LNCAP (cell line): Measurements from ENCODE around the gene ARMC8.

Source experiments
- TF ChIP-seq, protein P1 (sequence below): fragments of 450-650 bp; IDR thresholded peaks from 2 replicates; pipeline ENCODE4 v1.5.1; 2017; ENCODE audit warnings: mild to moderate bottlenecking

The ARMC8 gene

DNA sequence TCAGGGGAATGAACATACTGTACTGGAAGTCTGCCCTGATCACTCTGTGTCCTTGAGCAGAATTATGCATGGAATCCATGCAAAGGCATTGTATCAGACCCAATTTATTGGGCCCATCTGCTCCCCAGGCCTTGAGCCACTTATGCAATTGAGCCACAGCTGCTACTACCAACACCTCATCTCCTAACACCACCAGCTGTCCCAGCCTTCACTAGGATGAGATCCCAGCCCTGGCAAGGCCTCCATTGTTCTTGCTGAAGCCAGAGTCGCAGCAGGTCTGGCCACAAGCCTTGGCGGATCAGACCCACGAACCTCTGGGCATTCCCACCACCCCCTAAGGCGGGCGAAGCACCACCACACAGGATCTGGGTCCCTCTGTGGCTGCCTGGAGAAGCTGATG, 151.7 kb downstream of the ARMC8 start:
- TF ChIP-seq, protein P1, sequence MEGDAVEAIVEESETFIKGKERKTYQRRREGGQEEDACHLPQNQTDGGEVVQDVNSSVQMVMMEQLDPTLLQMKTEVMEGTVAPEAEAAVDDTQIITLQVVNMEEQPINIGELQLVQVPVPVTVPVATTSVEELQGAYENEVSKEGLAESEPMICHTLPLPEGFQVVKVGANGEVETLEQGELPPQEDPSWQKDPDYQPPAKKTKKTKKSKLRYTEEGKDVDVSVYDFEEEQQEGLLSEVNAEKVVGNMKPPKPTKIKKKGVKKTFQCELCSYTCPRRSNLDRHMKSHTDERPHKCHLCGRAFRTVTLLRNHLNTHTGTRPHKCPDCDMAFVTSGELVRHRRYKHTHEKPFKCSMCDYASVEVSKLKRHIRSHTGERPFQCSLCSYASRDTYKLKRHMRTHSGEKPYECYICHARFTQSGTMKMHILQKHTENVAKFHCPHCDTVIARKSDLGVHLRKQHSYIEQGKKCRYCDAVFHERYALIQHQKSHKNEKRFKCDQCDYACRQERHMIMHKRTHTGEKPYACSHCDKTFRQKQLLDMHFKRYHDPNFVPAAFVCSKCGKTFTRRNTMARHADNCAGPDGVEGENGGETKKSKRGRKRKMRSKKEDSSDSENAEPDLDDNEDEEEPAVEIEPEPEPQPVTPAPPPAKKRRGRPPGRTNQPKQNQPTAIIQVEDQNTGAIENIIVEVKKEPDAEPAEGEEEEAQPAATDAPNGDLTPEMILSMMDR, result no peak

- TF ChIP-seq, protein P1, result no peak
Observed at GRCh38 chr3:138340511-138340910, 153.4 kb downstream of the ARMC8 start.

DNA sequence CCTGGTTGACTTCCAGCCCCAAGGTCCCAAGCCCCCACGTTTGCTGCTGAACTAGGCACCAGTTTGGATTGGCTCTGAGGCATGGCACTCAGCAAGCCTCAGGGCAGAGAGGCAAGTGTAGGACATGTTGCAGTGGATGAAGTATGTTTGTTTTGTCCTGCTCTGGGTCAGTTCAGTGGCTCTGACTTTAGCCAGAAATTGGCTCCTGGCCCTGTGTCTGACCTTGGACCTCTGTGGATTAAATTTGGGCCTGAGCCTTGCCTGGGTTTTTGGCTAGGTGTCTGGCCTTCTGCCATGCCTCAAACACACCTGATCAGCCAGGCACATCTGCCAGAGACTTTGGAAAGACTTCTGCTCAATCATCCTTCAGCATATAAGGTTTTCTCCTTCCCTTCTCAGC, 157.7 kb downstream of the ARMC8 start:
- TF ChIP-seq, protein P1, result no peak
